Measurements from ENCODE around the gene LUZP2.

LUZP2 gene

DNA sequence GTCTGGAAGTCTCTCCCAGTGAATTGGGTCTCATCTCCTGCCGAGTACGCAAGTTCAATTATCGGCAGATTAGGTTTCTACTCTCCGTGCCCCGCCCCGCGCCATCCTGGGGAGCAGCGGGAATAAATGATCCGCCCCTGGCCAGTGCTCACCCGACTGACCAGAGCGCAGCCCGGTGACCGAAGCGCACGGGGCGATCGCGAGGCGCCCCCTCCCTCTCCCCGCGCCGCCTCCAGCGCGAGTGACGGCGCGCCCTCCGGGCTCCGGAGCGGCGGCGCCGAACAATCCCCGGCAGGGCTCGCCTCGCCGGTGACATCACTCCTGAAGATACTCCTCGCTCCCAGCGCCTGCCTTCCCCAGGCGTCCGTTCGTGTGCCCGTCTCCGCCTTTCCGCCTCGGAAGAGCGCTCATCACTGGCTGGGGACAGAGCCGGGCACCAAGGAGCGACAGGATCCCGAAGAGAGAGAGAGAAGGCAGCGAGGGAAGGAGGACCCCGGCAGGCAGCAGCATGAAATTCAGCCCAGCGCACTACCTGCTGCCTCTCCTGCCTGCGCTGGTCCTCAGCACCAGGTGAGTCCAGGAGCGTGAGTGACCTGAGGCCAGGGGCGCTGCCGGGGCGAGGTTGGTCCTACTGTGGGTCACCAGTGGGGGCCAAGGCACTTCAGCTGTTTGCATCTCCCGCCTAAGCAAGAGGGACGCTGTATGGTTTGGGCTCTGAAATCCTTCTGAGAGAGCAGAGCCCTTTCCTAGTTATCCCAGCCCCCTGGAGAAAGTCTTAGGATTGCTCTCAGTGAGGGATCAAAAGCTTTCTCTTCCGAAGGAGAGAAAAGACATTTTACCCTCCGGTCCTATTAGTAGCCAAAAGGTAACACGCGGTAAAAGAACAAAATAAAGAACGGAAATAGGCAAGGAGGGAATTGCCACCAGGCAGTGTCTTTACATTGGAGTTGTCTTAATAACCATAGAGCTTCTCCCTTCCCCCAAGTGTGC is at the start of gene LUZP2:
Gene LUZP2 (plus strand): TSS at position 318 of the 990 bp plus-strand sequence.
- DNase-seq (ENCODE audit: low read depth), result peak; percentile 37
- H3K4me3 ChIP-seq (ENCODE audit: low read depth, low read length), result peak within 1 kb of the TSS; percentile 62
- TF ChIP-seq, protein P1, sequence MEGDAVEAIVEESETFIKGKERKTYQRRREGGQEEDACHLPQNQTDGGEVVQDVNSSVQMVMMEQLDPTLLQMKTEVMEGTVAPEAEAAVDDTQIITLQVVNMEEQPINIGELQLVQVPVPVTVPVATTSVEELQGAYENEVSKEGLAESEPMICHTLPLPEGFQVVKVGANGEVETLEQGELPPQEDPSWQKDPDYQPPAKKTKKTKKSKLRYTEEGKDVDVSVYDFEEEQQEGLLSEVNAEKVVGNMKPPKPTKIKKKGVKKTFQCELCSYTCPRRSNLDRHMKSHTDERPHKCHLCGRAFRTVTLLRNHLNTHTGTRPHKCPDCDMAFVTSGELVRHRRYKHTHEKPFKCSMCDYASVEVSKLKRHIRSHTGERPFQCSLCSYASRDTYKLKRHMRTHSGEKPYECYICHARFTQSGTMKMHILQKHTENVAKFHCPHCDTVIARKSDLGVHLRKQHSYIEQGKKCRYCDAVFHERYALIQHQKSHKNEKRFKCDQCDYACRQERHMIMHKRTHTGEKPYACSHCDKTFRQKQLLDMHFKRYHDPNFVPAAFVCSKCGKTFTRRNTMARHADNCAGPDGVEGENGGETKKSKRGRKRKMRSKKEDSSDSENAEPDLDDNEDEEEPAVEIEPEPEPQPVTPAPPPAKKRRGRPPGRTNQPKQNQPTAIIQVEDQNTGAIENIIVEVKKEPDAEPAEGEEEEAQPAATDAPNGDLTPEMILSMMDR (conservative IDR thresholded peaks at IDR 0.05; ENCODE audit: low read depth, low read length), result peak; percentile 31

DNA sequence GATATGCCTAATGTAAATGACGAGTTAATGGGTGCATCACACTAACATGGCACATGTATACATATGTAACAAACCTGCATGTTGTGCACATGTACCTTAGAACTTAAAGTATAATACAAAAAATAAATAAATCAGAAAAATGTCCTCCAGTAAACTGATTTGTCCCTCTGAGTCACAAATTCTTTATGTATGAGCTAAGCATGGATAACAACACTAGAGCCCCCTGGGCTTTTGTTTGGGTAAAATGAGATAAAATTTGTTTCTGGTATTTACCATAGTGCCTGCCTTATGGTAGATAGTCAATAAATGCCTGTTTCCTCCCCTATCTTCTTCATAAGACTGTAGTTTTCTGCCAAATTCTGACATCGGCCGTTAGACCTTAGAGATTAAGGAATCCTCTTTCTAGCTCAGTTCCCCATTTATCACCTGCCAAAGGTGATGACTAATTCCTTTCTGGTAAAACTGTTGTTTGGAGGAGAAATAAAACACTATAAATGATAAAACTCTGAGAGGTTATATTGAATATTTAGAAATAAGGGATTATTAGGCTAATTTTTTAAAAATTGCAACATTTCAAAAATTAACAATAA is 43.6 kb upstream of the LUZP2 start:
- peak; percentile 2 for DNase-seq (ENCODE audit: low read depth)
- TF ChIP-seq, protein P1 (conservative IDR thresholded peaks at IDR 0.05; ENCODE audit: low read depth, low read length), result no peak
- H3K4me3 ChIP-seq (ENCODE audit: low read depth, low read length), result no peak overlapping the region

GRCh38 chr11:24457985-24458384 is 38.9 kb upstream of the LUZP2 start:
- H3K4me3 ChIP-seq (ENCODE audit: low read depth, low read length), result no peak overlapping the region
- no peak for DNase-seq (ENCODE audit: low read depth)
- TF ChIP-seq, protein P1 (conservative IDR thresholded peaks at IDR 0.05; ENCODE audit: low read depth, low read length), result no peak

DNA sequence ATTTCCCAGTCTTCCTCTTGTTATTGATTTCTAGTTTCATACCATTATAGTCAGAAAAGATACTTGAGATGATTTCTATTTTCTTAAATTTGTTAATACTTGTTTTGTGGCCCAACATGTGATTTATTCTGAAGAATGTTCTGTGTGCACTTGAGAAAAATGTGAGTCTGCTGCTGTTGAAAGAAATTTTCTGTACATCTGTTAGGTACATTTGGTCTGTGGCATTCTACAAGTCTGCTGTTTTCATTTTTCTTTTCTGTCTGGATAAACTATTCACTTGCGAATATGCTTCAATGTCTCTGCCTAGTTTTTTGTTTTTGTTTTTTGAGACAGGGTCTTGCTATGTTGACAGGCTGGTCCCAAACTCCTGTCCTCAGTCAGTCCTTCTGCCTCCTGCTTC is 26.4 kb upstream of the LUZP2 start:
- DNase-seq (ENCODE audit: low read depth), result no peak
- TF ChIP-seq, protein P1 (conservative IDR thresholded peaks at IDR 0.05; ENCODE audit: low read depth, low read length), result no peak
- H3K4me3 ChIP-seq (ENCODE audit: low read depth, low read length), result no peak overlapping the region

GRCh38 chr11:24471084-24471483 is 25.8 kb upstream of the LUZP2 start:
- TF ChIP-seq, protein P1 (conservative IDR thresholded peaks at IDR 0.05; ENCODE audit: low read depth, low read length), result no peak
- DNase-seq (ENCODE audit: low read depth), result no peak
- no peak overlapping the region for H3K4me3 ChIP-seq (ENCODE audit: low read depth, low read length)

GRCh38 chr11:24478718-24479117 is 18.1 kb upstream of the LUZP2 start:
- TF ChIP-seq, protein P1 (conservative IDR thresholded peaks at IDR 0.05; ENCODE audit: low read depth, low read length), result no peak
- DNase-seq (ENCODE audit: low read depth), result no peak

More at GRCh38 chr11:24478718-24479117, 18.1 kb upstream of the LUZP2 start:
- no peak overlapping the region for H3K4me3 ChIP-seq (ENCODE audit: low read depth, low read length)
